Mesangial cell (primary cell): Measurements from ENCODE around the gene ZNF236. TPM values are rescaled to one million over a fixed set of nuclear protein-coding genes. Genes with fewer than 3 reads are reported as not detected.

ENCODE experiments used
- total RNA-seq: library from RNA; depleted of rRNA; stranded (reverse); fragments of >200 nt; gene quantifications from 2 replicates; pipeline ENCODE4 v1.2.3, GENCODE V29; 2015

ZNF236 gene
- 5.1 and 8.7 TPM in 2 replicates for total RNA-seq

DNA sequence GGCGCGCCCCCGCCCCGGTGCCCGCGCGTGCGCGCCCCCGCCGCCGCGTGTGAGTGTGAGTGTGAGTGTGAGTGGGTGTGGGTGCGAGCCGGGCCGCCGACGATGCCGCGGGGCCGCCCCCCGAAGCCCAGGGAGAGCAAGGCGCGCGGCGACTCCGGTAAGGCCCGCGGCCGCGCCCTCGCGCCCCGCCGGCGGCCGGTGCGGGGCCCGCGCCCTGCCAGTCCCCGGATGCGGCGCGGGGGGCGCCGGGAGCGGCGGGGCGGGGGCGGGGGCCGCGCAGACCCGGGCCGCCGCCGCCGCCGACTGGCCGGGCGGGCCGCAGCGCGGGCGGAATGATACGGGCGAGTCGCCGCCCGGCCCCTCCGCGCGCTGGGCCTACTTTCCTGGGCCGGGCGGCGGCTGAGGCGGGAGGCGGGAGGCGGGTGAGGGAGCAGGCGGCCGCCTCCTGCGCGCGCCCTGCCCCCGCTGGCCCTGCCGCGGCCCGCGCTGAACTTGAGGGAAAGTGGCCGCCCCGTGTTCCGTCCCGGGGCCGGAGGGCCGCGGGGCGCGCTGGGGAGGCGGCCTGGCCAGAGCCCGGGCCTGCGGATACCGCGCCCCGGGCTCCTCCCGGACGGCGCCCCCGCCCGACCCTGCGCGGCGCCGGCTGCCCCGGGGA is at the start of gene ZNF236:
ZNF236 (plus strand) TSS at position 52 of the 655 bp plus-strand sequence; CDS start at position 103, 51 bp downstream.

